ENCODE data around the gene LRRC36. TPM values are rescaled to one million over a fixed set of nuclear protein-coding genes. Genes with fewer than 3 reads are reported as not detected.

LRRC36 gene
- total RNA-seq, 1 experiment from 2014 or later = not detected

GRCh38 chr16:67336116-67336515 is 9.5 kb downstream of the LRRC36 start:
- H2AFZ ChIP-seq (ENCODE audit: low read depth, low read length, poor library complexity, severe bottlenecking) = no peak overlapping the region
- H3K4me3 ChIP-seq (replicated peaks in 1 of 2; ENCODE audit: low read depth in 1 of 2, low read length in 2 of 2) = no peak overlapping the region
- ChIA-PET CTCF (no interaction called here), POLR2A (no interaction called here), RAD21 (ENCODE audit: low non-redundant PET in 1 of 2, low total read pairs in 2 of 2, uncharacterized antibody in 2 of 2, unreplicated experiment in 2 of 2) (no interaction called here)
- no peaks in the 10 kb centered on the region for H3K36me3 ChIP-seq (ENCODE audit: control insufficient read depth in 1 of 2, insufficient read depth in 2 of 2, low read length in 2 of 2)
- H3K9me3 ChIP-seq (ENCODE audit: control insufficient read depth in 1 of 2, insufficient read depth in 1 of 2, low read depth in 1 of 2, low read length in 2 of 2) = no peaks in the 10 kb centered on the region
- BruUV-seq (replicated peaks) = no TSS peak
- no peaks in the 10 kb centered on the region for H3K79me2 ChIP-seq (ENCODE audit: insufficient read depth, low read length)
- no peak for ATAC-seq
- no peaks in the 10 kb centered on the region for H3K4me1 ChIP-seq (ENCODE audit: control insufficient read depth in 1 of 2, insufficient read depth in 2 of 2, low read length in 2 of 2)
- H3K27me3 ChIP-seq (ENCODE audit: insufficient read depth, low read length) = no peaks in the 10 kb centered on the region
- H3K9ac ChIP-seq (ENCODE audit: low read length) = no peak overlapping the region
- no peaks in the 10 kb centered on the region for H3K9me2 ChIP-seq (ENCODE audit: insufficient read depth)
- no peaks in the 10 kb centered on the region for H4K20me1 ChIP-seq (ENCODE audit: insufficient read depth)
- DNase-seq (ENCODE audit: low read depth, low spot score) = no peak
- no peak overlapping the region for H3K27ac ChIP-seq (ENCODE audit: low read depth, low read length)
- intact Hi-C loops (cut with micrococcal nuclease) = loop anchor here (5.0 kb wide), 1 partner anchor 59 kb away; the partner anchor contains the start of gene PLEKHG4
- no peak for TF ChIP-seq SRF (IDR thresholded peaks at IDR 0.05; ENCODE audit: low read depth)
- TF ChIP-seq SP1 (IDR thresholded peaks at IDR 0.05; ENCODE audit: low read depth) = no peak
- TF ChIP-seq POLR2AphosphoS5 (IDR thresholded peaks at IDR 0.05; ENCODE audit: low read depth, low read length) = no peak
- no peak for TF ChIP-seq JUND (IDR thresholded peaks at IDR 0.05)
- TF ChIP-seq CBX3 (IDR thresholded peaks at IDR 0.05; ENCODE audit: low read depth) = no peak
- TF ChIP-seq RAD21 (IDR thresholded peaks at IDR 0.05; ENCODE audit: low read depth) = no peak
- H3K4me2 ChIP-seq (ENCODE audit: low read length) = no peak overlapping the region

GRCh38 chr16:67336648-67337047 is 10.0 kb downstream of the LRRC36 start:
- no peaks in the 10 kb centered on the region for H3K9me2 ChIP-seq (ENCODE audit: insufficient read depth)
- RAD21 ChIA-PET (ENCODE audit: low non-redundant PET in 1 of 2, low total read pairs in 2 of 2, uncharacterized antibody in 2 of 2, unreplicated experiment in 2 of 2) = no interaction called here

More at GRCh38 chr16:67336648-67337047, 10.0 kb downstream of the LRRC36 start:
- Histone ChIP-seq H3K9me3 (ENCODE audit: control insufficient read depth in 1 of 2, insufficient read depth in 1 of 2, low read depth in 1 of 2, low read length in 2 of 2) (no peaks in the 10 kb centered on the region), H3K36me3 (ENCODE audit: control insufficient read depth in 1 of 2, insufficient read depth in 2 of 2, low read length in 2 of 2) (no peaks in the 10 kb centered on the region), H2AFZ (ENCODE audit: low read depth, low read length, poor library complexity, severe bottlenecking) (no peak overlapping the region), H3K4me1 (ENCODE audit: control insufficient read depth in 1 of 2, insufficient read depth in 2 of 2, low read length in 2 of 2) (no peaks in the 10 kb centered on the region), H3K4me3 (replicated peaks in 1 of 2; ENCODE audit: low read depth in 1 of 2, low read length in 2 of 2) (no peak overlapping the region), H3K27me3 (ENCODE audit: insufficient read depth, low read length) (no peaks in the 10 kb centered on the region), H3K27ac (ENCODE audit: low read depth, low read length) (no peak overlapping the region), H3K9ac (ENCODE audit: low read length) (no peak overlapping the region), H4K20me1 (ENCODE audit: insufficient read depth) (no peaks in the 10 kb centered on the region), H3K4me2 (ENCODE audit: low read length) (no peak overlapping the region), H3K79me2 (ENCODE audit: insufficient read depth, low read length) (no peaks in the 10 kb centered on the region)
- CTCF ChIA-PET = no interaction called here
- POLR2A ChIA-PET = no interaction called here
- BruUV-seq (replicated peaks) = no TSS peak
- intact Hi-C loops (cut with micrococcal nuclease) = loop anchor here (5.0 kb wide), 1 partner anchor 59 kb away; the partner anchor contains the start of gene PLEKHG4
- no peak for DNase-seq (ENCODE audit: low read depth, low spot score)
- ATAC-seq = no peak
- TF ChIP-seq EZH2phosphoT487 (IDR thresholded peaks at IDR 0.05; ENCODE audit: borderline replicate concordance) = no peak
- TF ChIP-seq ELF1 (IDR thresholded peaks at IDR 0.05; ENCODE audit: borderline replicate concordance, low read depth) = no peak
- TF ChIP-seq EGR1 (IDR thresholded peaks at IDR 0.05; ENCODE audit: low read depth) = no peak
- no peak for TF ChIP-seq FOSL1 (IDR thresholded peaks at IDR 0.05; ENCODE audit: low read depth)
- TF ChIP-seq CEBPB (IDR thresholded peaks at IDR 0.05; ENCODE audit: low read depth) = no peak
- TF ChIP-seq ZFX (IDR thresholded peaks at IDR 0.05) = no peak
- no peak for TF ChIP-seq REST (IDR thresholded peaks at IDR 0.05; ENCODE audit: low read depth)
- no peak for TF ChIP-seq POLR2AphosphoS5 (IDR thresholded peaks at IDR 0.05; ENCODE audit: low read depth, low read length)
- TF ChIP-seq JUND (IDR thresholded peaks at IDR 0.05) = no peak
- no peak for TF ChIP-seq MAX (IDR thresholded peaks at IDR 0.05)
- TF ChIP-seq RAD21 (IDR thresholded peaks at IDR 0.05; ENCODE audit: low read depth) = no peak
- TF ChIP-seq CTCF (IDR thresholded peaks at IDR 0.05 in 2 of 3, conservative IDR thresholded peaks at IDR 0.05 in 1 of 3; ENCODE audit: borderline replicate concordance in 1 of 3, insufficient read depth in 1 of 3, low read depth in 2 of 3, low read length in 2 of 3) = no peak
- TF ChIP-seq POLR2A (IDR thresholded peaks at IDR 0.05; ENCODE audit: borderline replicate concordance, extremely low read depth, insufficient read depth, insufficient read length) = no peak
- TF ChIP-seq SRF (IDR thresholded peaks at IDR 0.05; ENCODE audit: low read depth) = no peak
